Measurements from ENCODE around the gene NID2.

Gene NID2

DNA sequence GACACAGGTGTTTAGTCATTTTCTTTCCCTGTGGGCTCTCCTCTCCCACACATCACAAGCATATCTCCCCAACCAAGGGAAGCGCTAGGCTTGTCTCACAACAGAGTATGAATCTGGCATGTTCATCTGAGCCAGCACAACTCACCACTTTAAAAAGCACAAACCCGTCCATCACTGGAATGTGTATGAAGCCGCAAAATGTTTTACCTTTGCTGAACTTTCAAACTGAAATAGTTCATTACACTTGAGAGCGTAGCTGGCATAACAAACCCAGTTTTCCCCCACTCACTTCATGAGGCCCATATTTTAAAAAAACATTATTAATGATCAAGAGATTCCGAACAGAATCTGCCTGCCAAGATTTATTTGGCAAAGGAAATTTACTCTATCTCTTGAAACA, 15.8 kb downstream of the NID2 start:
- no peak for DNase-seq

DNA sequence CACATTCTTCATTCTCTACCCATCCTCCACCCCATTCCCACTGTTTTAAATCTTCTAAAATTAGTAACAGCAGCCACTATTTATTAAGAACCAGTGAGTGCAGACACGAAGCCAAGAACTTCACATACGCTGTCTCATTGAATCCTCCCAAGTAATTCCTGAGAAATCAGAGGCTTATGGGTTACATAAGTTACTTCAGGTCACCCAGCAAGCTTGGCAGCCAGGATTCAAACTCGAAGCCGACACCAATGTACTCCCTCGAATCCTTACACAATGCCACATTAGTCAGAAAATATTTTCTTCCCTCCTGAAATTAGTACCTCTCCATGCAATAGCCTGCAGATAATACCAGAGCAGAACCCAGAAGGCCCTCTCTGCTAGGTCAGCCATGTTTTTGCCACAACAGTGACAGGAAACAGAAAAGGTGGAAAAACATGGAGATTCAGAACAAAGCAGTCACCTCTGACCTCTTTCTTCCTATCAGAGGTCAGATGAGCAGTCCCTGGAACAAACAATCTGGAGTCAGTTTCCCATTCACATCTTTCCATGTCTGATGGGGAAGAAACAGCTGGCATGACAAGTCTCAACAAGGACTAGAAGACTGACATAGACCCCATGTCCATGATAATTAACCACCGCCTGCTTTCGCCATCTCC, 16.4 kb downstream of the NID2 start:
- no peak for DNase-seq

DNA sequence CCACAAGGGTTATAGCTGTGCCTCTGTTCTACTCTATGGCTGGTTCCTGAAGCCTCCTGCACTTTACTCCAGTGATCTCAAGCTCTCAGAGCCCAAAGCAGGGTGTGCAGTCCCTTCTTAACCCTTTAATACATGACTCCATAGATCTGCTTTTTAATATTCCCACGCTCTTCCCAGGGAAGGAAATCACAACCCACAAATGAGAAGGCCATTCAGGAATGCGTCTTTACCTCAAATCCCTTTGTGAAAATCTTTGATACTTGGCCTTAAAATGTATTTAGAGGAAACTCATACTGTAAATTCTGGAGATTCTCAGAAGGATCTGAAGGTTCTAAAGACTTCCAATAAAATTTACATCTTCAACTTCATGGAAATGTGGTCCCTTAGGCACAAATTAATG, 17.0 kb downstream of the NID2 start:
- no peak for DNase-seq

DNA sequence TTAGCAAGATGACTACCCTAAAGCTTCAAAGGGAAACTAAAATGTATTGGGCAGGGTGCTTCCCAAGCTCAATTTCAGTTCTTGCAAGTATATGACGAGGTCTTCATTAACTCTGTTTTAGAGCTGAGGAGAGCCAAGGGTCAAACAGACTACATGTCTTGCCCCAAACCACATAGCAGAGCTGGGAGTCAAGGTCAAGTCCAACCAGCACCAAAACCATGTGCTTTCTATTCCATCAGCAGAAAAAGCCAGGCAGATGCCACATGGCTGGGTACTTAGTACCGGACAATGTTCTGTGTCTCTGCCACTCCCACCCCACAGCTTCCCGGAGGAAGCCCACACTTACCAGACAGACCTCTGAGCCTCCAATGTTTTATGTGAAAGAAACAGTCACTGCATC, 17.6 kb downstream of the NID2 start:
- no peak for DNase-seq

DNA sequence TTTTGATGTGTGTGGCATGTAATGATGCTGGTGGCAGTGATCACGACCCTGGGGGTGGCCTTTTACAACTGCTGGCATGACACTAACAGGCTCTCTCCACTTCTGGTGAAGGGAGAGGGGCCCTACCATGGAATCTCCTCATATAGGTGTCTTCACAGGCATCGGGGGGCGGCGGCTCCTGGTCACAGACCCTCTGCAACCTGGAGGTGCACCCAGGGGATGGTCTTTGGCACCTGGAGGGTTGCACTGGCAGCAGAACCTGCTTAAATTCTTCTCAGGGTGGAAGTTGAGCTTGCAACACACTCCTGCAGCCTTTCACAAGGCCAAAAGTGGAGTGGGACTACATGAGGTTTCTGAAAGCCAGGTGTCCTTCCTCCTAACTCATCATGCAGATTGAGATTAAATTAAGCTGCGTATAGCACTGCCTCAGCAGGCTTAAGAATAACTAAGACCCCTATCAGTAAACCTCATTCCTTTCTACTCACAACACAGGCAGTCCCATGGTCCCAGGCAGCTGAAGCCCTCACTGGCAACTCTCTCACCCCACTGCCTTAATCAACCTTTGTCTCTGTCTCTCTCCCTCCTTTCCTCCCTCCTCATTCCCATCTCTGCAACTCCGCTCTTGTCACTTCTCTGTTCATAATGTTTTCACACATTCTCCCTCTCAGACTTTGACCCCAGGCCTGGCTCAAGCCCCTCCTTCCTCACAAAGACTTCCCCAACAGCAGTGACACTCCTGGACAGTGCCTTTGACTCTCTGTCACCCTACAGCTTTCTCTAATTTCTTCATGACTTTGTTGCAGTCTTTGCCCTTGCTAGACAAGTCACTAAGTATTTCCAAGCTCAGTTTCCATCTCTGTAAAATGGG, 18.9 kb downstream of the NID2 start:
- DNase-seq = no peak

DNA sequence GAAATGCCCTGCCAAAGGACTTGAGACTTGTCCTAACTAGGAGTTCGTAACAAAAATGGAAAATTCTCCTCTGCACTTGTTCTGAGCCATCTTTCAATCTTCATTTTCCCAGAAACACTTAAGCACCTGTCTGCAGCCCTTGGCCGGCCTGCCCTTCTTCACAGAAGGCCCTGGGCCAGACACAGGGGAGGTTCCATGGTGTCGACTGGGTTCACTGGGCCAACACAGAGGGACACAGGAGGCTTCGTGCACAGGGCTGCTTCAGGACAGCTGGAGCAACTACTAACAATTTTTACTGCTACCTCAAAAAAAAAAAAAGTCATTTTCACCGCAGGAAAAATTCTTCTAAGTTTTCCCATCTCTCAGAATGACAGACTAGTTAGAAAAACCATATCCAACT, 19.6 kb downstream of the NID2 start:
- DNase-seq = no peak

DNA sequence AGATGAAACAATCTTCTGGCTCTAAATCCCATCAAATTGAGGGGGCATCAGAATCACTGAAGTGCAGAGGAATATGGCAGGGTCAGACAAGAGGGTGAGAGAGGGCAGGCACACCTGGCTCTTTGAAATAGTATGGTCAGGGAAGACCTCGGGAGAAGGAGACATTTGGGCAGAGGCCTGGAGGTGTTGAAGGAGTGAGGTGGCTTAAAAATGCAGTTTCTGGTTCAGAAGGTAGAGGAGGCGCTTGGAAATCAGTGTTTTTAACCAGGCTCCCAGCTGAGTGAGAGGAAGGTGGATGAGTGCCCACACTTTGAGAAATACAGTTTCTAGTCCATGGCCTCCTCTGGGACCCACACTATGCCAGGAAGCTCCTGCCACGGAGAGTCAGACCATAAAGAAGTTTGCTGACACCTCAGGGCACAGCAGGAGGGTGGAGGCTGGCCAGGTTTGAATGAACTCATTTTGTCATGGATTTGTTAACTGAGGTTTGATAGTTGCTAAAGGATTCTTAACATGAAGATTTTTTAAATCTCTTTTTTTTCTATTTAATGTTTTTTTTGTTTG, 20.1 kb downstream of the NID2 start:
- DNase-seq = peak; percentile 17

DNA sequence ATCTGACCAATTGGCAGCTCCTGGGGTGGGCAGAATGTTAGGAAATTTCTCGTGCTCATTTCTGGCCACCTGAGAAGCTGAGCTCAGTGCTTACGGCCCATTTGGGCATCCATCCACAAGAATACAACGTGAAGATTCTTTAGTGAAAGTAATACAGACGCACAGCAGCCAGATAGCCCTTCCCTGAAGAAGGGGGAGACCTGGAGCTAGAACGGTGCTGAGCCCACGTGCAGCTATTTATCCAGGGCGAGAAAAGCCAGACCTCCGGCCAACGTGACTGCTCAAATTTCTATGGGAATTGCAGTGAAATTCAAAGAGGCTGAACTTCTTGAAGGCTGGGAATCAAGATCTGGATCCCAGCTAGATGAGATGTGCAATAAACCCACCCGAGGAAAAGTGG, 20.7 kb downstream of the NID2 start:
- DNase-seq = no peak

DNA sequence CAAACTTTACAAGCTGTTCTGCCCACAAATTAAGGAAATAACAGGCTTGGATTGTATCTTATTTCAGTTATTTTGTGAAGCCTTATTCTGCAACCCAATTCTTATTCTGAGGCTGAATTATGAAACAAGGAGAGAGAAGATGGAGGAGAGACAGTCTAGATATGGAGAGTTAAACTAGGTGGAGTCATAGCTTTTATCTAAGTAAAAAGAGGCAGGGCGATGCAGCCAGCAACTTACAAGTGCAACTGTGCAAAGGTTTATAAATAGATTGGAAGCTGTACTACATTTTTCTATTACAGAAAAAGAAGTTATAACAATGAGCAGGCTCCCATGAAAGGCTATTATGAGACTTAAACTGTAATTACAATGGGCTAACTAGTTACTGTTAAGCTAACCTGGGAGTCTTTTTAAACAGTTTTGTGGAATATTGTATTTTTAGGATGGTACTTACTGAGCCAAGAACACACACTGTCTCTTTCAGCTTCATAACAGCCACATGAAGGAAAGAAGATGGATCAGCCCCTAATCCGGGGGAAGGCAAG, 22.4 kb downstream of the NID2 start:
- no peak for DNase-seq

DNA sequence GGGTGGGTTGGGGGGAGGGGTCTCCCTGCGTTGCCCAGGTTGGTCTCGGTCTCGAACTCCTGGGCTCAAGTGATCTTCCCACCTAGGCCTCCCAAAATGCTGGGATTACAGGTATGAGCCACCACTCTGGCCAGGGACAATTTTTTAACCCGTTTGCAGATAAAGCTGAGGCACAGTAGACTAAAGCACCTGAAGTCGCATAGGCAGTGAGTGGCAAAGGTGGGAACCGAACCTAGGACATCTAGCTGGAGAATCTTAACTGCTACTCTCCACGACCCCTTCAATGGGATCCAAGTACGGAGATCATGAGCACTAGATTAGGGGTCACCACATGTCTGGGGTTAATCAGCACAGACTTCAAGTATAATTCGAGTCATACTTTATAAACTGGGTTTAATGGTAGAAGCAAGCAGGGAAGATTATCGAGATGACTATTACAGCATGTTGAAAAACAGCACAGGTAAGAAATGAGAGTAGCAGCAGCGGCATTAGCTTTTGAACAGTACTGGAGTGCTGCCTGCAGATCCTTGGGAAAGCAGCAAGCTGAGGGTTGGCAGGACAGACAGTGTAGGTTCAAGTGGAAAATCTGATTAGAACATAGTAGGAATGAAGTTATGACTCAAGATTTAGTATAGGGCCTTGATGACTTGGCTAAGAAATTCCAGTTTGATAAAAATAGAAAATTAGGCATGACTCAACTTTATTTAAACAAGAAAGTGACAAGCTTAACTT, 23.9 kb downstream of the NID2 start:
- no peak for DNase-seq

DNA sequence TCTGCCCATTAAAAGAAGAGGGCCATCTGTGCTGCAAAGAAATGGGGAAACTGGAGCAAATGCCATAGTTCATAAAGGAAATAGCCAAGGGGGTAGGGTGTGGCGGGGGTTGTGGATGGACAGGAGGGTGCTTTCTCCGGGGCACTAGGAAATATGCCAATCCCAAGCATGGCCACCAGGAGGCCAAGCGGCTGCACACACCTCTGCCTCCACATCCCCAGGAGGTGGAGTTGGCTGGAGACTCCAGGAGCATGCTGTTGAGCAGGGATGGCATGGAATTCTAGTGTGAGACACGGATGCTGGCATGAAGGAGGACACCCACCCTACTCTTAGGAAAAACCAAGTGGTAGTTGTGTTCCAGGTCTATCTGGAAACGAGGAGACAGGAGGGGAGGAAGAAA, 25.2 kb downstream of the NID2 start:
- DNase-seq = peak; percentile 20

DNA sequence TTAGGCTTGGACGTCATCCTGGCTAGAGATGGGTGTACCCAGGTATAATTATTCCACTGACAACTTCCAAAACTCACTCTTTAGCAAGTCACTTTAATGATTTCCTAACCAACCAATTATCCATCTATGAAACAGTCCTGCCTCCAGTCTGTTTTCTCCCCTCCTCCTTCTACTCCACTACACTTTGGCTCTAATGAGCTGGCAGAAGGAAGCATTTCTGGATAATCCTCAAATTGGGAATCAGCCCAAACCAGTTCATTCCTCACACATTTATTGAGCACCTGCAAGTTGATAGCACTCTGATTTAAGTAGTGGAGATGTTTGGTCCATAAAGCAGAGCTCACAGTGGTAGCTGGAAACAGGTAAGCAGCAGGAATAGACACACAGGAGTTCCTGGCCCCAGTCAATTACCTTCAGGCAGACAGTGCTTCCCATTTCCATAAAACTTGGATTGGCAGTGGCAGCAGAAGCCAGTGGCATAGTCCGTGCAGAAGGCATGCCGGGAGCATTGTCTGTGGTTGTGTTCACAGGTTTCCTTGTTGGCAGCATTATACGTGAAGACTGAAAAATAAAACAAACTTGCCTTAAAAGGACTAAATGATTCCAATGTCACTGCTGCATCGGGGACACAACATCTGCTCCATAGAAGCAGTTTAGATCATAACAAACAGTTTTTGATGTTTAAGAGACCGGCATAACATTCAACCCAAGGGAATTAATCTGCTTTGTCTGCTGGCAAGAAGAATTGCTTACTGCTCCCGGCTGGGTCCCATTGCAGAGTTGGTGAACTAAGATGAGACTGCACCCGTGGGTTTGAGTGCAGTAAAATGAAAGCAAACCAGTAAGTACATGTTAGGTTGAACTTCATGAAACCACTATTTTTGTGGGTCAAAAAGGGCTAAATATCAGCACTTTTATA, 26.2 kb downstream of the NID2 start:
- DNase-seq = no peak

DNA sequence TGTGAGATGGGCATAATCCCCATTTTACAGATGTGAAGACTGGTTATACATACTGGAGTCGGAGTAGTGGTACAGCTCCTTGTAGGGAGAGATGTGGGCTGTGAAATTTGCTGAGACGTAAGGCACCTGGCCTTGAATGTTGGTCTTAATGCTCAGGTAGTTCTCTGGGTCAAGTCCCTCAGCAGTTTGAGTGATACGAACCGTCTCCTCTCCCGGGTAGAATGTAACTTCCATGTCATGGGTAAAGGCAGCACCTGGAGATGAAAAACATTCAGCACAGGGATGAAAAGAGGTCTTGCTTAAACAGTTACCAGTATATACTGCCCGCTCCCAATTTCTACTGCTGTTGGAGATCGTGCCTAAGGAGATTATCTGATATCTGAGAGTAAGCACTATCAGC, 28.3 kb downstream of the NID2 start:
- no peak for DNase-seq

DNA sequence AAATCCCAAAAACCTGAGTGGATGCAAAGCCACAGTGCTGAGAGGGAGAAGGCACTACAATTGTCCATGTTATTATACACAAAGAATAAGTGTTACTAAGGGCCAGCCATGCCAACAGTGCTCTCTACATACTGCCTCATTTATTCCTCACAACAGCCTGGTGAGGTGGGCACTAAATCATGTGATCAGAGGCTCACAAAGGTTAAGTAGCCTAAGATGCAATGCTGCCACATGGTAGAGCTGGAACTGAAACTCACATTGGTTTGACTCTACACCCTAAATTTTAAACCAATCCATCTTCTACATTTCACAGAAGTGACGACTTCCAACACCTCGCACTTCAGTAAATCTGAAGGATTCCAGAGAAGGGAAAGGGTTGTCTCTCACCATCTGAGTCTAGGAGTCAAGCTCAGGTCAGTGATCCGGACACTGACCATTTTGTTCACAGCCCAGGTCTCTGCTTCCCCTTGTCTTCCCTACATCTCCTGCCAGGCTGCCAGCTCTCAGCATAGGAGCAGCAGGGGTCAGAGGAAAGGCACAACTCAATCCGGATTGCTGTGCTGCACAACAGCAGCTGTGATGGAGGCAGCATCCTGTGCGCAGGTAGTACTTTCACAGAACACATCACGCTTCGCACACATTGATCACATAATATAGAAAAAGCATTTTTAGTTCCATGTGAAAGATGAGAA, 29.6 kb downstream of the NID2 start:
- no peak for DNase-seq

DNA sequence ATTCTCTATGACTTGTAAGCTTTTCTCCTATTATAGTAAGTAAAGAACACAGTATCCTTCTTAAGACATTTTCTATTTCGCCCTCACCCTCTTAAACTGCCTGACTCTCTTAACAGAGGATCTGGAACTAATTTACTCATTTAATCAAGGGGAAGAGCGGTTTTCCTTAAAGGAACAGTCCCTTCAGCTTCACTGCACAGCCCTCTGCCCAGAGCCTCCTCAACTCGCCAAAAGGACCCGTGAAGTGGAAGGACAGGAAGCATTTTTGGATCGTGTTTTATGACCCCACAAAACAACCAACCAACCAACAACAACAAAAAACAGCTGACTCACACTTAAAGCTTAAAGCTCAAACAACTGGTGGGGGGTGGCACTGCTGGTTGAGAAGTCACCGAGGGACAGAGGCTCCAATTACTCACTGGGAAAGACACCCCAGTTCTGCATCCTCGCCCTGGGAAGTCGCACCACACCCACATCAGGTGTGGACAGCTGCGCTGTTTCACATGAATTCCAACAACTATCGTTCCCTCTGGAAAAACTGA, 35.7 kb downstream of the NID2 start:
- no peak for DNase-seq

DNA sequence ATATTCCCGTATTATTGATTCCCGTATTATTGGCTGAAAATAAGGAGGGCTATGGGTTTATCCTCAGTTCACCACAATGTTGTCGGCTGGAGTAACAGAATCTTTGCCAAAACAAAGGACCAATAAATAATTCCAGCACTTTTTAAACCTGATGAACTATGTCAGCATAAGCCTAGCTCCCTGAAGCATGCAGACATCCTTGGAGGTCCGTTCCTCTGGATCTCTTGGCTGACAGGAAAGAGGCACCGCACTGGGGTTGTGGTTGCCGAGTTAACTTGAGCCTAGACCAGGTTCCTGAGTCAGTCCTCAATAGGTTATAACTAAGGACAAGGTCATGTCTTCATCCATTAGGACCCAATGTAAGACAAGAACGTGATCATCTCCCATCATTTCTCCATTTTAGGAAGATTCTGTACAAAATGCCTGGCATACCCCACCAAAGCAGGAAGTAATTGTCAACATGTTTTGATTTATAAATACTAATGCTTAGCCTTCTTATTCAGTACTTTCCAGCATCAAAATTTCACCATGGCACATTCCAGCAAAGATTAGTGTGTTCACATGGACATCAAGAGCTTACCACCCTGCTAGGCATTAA, 36.6 kb downstream of the NID2 start:
- DNase-seq = no peak

DNA sequence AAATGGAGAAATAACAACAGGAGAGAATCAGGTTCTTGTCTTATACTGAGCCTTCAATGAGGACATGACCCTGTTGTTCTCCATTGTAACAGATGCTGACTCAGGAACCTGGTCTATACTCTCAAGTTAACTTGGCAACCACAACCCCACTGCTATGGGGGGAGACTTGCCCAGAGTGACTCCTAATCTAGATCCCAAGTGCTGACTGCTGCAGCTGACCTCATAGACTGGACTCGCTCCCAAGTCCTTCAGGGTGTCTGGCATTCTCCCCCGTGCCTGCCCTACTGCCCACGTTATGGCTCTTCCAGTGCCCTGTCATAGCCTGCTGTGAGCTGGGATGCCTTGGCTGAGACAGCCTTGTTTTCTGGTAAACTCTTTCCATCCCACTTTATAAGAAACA, 37.1 kb downstream of the NID2 start:
- no peak for DNase-seq

DNA sequence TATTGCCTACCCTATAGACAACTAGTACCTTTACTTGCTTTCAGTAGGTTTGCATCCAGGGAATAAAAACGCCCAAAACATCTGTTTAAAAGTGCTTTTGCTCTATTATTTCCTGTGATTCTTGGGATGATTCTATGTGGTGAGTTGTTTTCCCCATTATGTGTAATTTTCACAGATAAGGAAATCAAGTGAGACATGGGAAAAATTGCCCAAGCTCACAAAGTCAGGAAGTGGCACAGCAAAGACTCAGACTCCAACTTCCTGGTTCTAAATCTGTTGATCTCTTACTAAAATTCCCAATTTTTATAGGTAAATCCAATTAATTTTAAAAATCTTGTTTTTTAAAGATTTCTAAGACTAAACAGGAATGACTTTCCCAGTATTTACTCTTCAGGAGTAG, 39.0 kb downstream of the NID2 start:
- no peak for DNase-seq

DNA sequence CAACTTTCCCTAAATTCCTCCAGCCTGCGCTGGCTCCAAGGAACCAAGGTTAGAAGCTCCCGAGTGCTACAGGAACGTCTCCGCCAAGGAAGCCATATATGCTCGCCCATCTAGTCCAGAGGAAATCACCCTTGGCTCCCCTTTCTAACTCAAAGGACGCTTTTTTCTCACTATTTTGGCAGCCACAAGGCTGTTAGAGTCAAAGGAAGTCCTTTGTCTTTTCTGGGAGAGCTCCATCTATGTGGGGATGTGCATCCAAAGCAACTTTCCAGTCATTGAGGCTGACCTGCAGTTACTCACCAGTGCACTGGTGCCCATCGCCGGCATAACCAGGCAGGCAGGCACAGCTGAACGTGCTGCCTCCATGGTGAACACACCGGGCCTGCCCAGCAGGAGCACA, 42.0 kb downstream of the NID2 start:
- no peak for DNase-seq

DNA sequence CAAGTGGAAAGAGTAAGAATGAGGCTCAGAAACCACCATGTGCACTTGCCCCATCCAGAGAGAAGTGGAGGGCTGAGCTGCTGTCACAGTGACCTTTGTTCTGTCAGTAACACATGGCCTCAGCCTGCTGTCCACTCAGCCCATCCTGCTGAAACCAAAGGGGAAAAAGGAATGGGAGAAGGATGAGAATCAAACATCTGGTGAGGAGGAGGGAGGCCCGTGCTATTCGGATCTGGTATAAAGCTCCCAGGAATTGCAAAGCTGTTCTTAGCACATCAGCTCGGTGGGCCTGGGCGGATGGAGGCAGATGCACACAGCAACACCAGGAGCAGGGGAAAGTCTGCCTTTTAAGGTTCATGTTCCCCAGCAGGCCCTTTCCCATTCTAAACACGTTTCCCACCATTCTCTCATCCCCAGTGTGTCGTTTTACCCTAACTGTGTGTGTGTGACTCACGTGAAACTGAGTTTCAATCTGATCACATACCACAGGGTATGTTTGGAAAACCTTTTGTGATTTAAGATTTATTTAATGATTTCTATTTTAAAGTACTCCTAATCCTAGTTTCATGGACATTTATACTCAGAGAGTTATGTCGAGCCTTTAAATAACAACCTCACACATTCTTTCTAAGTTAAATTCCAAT, 42.7 kb downstream of the NID2 start:
- DNase-seq = no peak

All from NCI-H1092 treated with DMSO at 0.1 percent for 48 hours (cell line).